Activated CD8-positive, alpha-beta memory T cell treated with anti-CD3 and anti-CD28 coated beads, Interleukin-2, amount 10 ng/mL, durations not matched to agents 7 days and 5 days (primary cell): ENCODE data around the gene FAM210B. TPM values are rescaled to one million over a fixed set of nuclear protein-coding genes. Genes with fewer than 3 reads are reported as not detected.
A peak's percentile ranks its signal among the peaks of the same experiment; 100 is the strongest.
"Not testable (repeated sequence)": the region's sequence is repeated elsewhere in the genome, so short reads cannot be mapped to it uniquely, and the experiment has no call there.

Experiments used
- ATAC-seq: fragments of 150-1000 bp; cut with Tn5 transposase; one replicate; pipeline ENCODE4 v1.10.0; 2021; ENCODE audit warnings: moderate library complexity
- CTCF ChIA-PET: fragments of 350-600 bp; sonication (Branson Sonifier 250); formaldehyde crosslinking; loops from one replicate; lab custom pipeline; 2021; ENCODE audit warnings: antibody characterized with exemption; lab: Charles Lee
- DNase-seq: peaks from one replicate; pipeline ENCODE4 v3.0.0-alpha.2; 2020
- H3K27ac Mint-ChIP-seq: one replicate; pipeline ENCODE4 v1.8.0; 2021; ENCODE audit warnings: mild to moderate bottlenecking, mixed read lengths
- H3K27me3 Mint-ChIP-seq: one replicate; pipeline ENCODE4 v1.8.0; 2021; ENCODE audit warnings: mixed read lengths
- H3K36me3 Mint-ChIP-seq: one replicate; pipeline ENCODE4 v1.8.0; 2021; ENCODE audit warnings: mild to moderate bottlenecking, mixed read lengths
- H3K4me1 Mint-ChIP-seq: one replicate; pipeline ENCODE4 v1.8.0; 2021; ENCODE audit warnings: mixed read lengths
- H3K4me3 Mint-ChIP-seq: one replicate; pipeline ENCODE4 v1.8.0; 2021; ENCODE audit warnings: mild to moderate bottlenecking, moderate library complexity, mixed read lengths
- H3K9me3 Mint-ChIP-seq: one replicate; pipeline ENCODE4 v1.8.0; 2022; ENCODE audit warnings: low read depth, mixed read lengths
- total RNA-seq, 2 experiments: library from RNA; stranded (reverse); gene quantifications; one replicate each; pipeline ENCODE4 v1.2.3, GENCODE V29; 2021

The FAM210B gene
- 1 to 10 TPM; 2.4 to 3.5 TPM for total RNA-seq

DNA sequence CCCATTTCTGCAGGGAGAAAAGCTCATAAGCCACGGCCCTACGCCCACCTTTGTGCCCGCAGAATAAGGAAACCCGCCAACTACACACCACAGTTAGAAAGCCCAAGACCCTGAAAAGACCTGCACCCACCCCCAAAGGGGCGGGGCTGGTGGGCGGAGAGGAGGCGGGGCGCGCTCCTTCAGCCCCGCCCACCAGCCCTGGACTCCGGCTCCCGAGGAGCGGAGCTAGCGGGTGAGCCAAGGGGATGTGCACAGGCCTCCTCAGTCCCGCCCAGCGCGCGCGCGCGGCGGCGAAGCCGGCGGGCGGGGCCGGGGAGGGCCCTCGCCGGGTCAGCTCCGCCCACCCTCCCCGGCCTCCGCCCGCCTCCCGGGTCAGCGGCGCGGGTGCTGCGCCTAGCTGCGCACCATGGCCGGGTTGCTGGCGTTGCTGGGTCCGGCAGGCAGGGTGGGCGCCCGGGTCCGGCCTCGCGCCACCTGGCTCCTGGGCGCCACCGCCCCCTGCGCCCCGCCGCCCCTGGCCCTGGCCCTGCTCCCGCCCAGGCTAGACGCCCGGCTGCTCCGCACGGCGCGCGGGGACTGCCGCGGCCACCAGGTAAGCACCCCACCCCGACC, at the start of gene FAM210B:
FAM210B (plus strand) TSS at position 375 of the 612 bp plus-strand sequence; CDS start at position 407, 32 bp downstream.
- ATAC-seq, result peak; percentile 100
- H3K27me3 Mint-ChIP-seq, result peaks cover 5% of the 10 kb centered on the region
- peak; percentile 86 for DNase-seq
- H3K27ac Mint-ChIP-seq, result no peak within 1 kb of the TSS
- no peaks in the 10 kb centered on the region for H3K36me3 Mint-ChIP-seq
- CTCF ChIA-PET, result interaction anchor here (0.7 to 1.2 kb wide), 4 partner anchors 9 to 157 kb away, joined by 3 to 6 read pairs (median 4); partner anchors contain the start of genes AURKA and CSTF1
- peak within 1 kb of the TSS; percentile 77 for H3K4me3 Mint-ChIP-seq
- no peaks in the 10 kb centered on the region for H3K9me3 Mint-ChIP-seq
- peaks cover 12% of the 10 kb centered on the region for H3K4me1 Mint-ChIP-seq

DNA sequence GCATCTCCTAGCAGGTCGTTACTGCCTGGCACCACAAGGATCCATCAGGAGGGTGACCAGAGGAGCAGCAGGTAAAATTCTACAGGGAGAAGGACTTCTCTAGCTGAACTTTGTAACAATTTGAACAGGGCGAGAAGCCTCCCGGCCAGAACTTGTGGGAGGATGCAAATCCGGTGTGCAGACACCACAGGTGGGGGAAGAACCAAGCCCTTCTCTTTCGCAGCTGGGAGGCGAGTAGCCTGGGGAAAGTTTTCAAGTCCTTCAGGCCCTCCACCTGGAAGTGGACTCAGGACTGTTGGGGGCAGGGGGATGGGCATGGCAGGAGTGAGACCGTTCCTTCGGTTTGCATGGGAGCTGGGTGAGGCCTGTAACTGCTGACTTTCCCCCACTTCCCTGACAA, 42.7 kb upstream of the FAM210B start:
- Mint-ChIP-seq H3K4me1 (peaks cover 12% of the 10 kb centered on the region), H3K36me3 (no peaks in the 10 kb centered on the region), H3K9me3 (no peaks in the 10 kb centered on the region), H3K27me3 (peaks cover 26% of the 10 kb centered on the region), H3K27ac (no peak overlapping the region), H3K4me3 (no peak overlapping the region)
- ATAC-seq, result no peak
- DNase-seq, result no peak
- CTCF ChIA-PET, result no interaction called here

DNA sequence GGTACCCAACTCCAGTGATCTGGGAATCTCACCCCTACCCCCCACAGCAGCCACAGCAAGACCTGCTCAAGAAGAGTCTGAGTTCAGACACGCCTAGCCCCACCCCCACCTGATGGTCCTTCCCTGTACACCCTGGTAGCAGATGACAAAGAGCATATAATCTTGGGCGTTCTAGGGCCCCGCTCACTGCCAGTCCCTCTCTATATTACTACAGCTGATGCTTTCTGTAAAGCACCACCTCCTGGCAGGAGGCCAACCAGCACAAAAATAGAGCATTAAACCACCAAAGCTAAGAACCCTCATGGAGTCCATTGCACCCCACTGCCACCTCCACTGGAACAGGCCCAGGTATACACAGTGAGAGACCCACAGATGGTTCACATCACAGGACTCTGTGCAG, 42.3 kb upstream of the FAM210B start:
- no peak overlapping the region for H3K27ac Mint-ChIP-seq
- H3K9me3 Mint-ChIP-seq, result no peaks in the 10 kb centered on the region
- CTCF ChIA-PET, result no interaction called here
- H3K4me1 Mint-ChIP-seq, result peaks cover 12% of the 10 kb centered on the region
- DNase-seq (no peak), ATAC-seq (no peak)
- peaks cover 26% of the 10 kb centered on the region for H3K27me3 Mint-ChIP-seq
- H3K4me3 Mint-ChIP-seq, result no peak overlapping the region
- no peaks in the 10 kb centered on the region for H3K36me3 Mint-ChIP-seq

DNA sequence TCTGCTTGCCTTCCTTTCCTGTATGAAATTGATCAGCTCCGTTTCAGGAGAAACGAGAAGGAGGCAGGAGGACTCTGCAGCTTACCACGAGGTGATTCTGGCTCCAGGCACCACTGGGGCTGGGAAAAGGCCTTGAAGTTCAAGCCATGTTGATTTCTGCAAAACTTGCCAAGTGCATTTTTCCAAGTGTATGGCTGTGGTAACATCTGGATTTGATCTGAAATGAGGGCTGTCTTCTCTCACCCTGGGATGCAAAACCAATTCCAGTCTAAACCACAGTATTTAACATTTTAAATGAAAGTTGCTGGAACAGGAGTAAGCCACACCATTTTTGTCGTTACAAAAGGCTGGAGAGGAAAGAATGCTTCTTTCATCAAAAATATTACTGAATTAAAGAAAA, 36.1 kb upstream of the FAM210B start:
- Mint-ChIP-seq H3K4me3 (no peak overlapping the region), H3K9me3 (no peaks in the 10 kb centered on the region), H3K36me3 (no peaks in the 10 kb centered on the region), H3K27ac (no peak overlapping the region), H3K4me1 (peaks cover 12% of the 10 kb centered on the region), H3K27me3 (peaks cover 20% of the 10 kb centered on the region)
- ATAC-seq, result no peak
- CTCF ChIA-PET, result no interaction called here
- DNase-seq, result no peak

GRCh38 chr20:56323206-56323605, 35.6 kb upstream of the FAM210B start:
- ATAC-seq, result no peak
- Mint-ChIP-seq H3K4me3 (no peak overlapping the region), H3K9me3 (no peaks in the 10 kb centered on the region), H3K27ac (no peak overlapping the region), H3K36me3 (no peaks in the 10 kb centered on the region), H3K27me3 (peaks cover 18% of the 10 kb centered on the region), H3K4me1 (peaks cover 12% of the 10 kb centered on the region)
- CTCF ChIA-PET, result no interaction called here
- DNase-seq, result no peak

DNA sequence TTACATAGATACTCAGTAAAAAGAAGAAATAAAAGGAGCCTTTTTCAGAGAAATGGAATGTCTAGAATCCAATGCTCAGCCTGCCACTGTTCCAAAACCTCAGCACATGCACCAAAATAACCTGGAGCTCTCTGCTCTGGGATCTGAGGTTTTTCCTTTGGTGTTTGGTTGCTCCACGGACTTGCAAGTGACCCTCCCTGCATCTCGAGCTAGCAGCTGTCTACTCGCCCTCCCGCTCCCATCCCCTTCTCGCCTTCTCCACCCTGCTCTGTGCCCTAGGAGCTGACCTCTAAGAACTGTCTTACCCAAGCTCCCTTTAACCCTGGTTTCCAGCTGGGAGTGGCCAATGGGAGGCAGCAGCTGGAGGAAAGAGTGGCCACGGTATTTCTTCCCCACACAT, 35.1 kb upstream of the FAM210B start:
- Mint-ChIP-seq H3K9me3 (no peaks in the 10 kb centered on the region), H3K36me3 (no peaks in the 10 kb centered on the region), H3K27me3 (peaks cover 18% of the 10 kb centered on the region), H3K4me3 (no peak overlapping the region), H3K4me1 (peaks cover 10% of the 10 kb centered on the region), H3K27ac (no peak overlapping the region)
- CTCF ChIA-PET, result no interaction called here
- ATAC-seq (no peak), DNase-seq (no peak)

DNA sequence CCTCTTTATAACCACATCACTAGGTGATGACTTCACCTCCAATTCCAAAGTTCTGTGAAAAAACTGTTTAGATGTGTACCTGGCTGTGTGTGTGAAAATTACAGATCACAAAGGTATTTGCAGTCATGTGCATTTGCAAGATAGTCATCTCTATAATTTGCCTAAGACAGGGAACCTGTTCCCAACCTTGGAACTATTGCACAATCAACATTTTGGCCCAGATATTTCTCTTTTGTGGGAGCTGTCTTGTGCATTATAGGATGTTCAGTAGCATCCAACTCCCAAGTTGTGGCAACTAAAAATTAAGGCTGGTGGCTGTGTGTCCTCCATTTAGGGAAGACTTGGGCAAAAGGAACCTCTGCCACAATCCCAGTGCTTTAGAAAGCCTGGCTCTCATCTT, 34.0 kb upstream of the FAM210B start:
- ATAC-seq (no peak), DNase-seq (no peak)
- CTCF ChIA-PET, result no interaction called here
- Mint-ChIP-seq H3K36me3 (no peaks in the 10 kb centered on the region), H3K4me1 (no peaks in the 10 kb centered on the region), H3K27ac (no peak overlapping the region), H3K27me3 (peaks cover 14% of the 10 kb centered on the region), H3K9me3 (no peaks in the 10 kb centered on the region), H3K4me3 (no peak overlapping the region)

DNA sequence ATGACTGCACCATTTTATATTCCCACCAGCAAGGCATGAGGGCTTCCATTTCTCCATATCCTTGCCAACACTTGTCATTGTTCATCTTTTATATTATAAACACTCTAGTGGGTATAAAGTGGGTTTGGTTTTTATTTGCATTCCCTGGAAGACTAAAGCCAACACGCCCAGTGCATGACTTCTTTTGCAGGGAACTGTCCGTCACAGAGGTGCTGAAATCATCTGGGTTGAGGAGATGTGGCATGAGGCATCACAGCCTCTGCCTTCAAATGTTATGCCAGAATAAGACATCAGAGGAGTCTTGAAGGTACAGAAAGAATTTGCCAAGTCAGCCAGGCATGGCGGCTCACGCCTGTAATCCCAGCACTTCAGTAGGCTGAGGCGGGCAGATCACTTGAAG, 29.9 kb upstream of the FAM210B start:
- DNase-seq, result no peak

DNA sequence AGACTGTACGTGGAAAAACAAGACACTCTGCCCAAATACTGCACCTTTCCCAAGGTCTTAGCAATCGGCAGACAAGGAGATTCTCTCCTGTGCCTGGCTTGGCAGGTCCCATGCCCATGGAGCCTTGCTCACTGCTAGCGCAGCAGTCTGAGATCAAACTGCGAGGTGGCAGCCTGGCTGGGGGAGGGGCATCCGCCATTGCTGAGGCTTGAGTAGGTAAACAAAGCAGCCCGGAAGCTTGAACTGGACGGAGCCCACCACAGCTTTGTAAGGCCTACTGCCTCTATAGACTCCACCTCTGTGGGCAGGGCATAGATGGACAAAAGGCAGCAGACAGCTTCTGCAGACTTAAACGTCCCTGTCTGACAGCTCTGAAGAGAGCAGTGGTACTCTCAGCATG, 22.1 kb upstream of the FAM210B start:
- H3K27me3 Mint-ChIP-seq, result peaks cover 24% of the 10 kb centered on the region
- CTCF ChIA-PET, H3K4me3 Mint-ChIP-seq, H3K27ac Mint-ChIP-seq, H3K9me3 Mint-ChIP-seq, DNase-seq, ATAC-seq, H3K36me3 Mint-ChIP-seq, H3K4me1 Mint-ChIP-seq: not testable (repeated sequence)

More for the DNA sequence above, 29.9 kb upstream of the FAM210B start:
- no peak overlapping the region for H3K4me3 Mint-ChIP-seq
- H3K9me3 Mint-ChIP-seq, result no peaks in the 10 kb centered on the region
- no peaks in the 10 kb centered on the region for H3K36me3 Mint-ChIP-seq
- no peak for ATAC-seq
- H3K27me3 Mint-ChIP-seq, result peaks cover 10% of the 10 kb centered on the region
- H3K27ac Mint-ChIP-seq, result no peak overlapping the region
- H3K4me1 Mint-ChIP-seq, result no peaks in the 10 kb centered on the region
- CTCF ChIA-PET, result no interaction called here

DNA sequence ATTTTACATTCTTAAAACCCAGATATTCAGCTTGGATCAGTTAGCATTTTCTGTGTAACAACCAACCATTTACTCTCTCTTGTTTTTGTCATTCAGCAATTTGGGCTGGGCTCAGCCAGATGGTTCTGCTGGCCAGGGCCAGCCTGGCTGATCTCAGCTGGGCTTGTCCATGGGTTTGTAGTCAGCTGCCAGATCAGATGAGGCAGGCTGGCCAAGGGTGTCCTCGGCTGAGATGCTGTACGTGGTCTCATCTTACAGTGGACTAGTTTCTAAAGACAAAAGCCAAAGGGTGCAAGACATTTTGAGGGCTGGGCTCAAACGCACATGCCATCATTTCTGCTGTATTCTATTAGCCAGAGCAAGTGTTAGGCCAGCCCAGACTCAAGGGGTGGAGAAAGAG, 16.0 kb upstream of the FAM210B start:
- Mint-ChIP-seq H3K27ac (no peak overlapping the region), H3K27me3 (peaks cover 57% of the 10 kb centered on the region), H3K4me1 (peaks cover 2% of the 10 kb centered on the region), H3K9me3 (no peaks in the 10 kb centered on the region), H3K36me3 (no peaks in the 10 kb centered on the region), H3K4me3 (no peak overlapping the region)
- no peak for DNase-seq
- CTCF ChIA-PET, result interaction anchor here (1.3 to 3.2 kb wide), 2 partner anchors 94 to 173 kb away, joined by 4 to 13 read pairs; partner anchors contain the start of gene MC3R
- no peak for ATAC-seq

DNA sequence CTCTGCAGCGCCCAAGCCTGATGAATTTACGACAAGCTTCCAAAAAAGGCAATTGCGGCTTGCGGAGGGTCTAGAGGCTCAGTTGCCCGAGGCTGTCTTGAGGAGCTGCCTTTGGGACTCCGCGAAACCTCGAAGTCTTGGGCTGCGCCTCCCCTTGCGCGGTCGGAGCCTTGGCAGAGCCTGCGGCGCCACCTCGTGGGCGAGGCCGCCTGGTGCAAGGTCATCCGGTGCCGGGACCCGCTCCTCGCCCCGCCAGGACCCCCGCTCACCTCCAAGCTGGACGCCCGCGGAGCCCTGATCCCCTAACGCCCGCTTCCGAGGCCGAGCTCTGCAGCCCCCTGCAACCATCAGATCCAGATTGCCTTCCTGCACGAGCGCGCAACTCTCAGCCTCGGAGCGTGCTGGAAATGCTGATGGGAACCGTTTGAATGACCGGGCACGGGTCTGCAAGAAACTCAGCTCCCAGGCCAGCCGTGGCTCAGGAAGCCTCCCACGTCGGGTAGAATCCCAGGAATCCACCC, 14.9 kb upstream of the FAM210B start:
- no peaks in the 10 kb centered on the region for H3K36me3 Mint-ChIP-seq
- DNase-seq (peak; percentile 55), ATAC-seq (peak; percentile 76)
- no peak overlapping the region for H3K4me3 Mint-ChIP-seq
- no peak overlapping the region for H3K27ac Mint-ChIP-seq
- H3K27me3 Mint-ChIP-seq, result peaks cover 67% of the 10 kb centered on the region
- CTCF ChIA-PET, result interaction anchor here (1.1 to 3.2 kb wide), 5 partner anchors 84 to 172 kb away, joined by 3 to 13 read pairs (median 4); partner anchors contain the start of gene MC3R
- H3K9me3 Mint-ChIP-seq, result no peaks in the 10 kb centered on the region
- peaks cover 2% of the 10 kb centered on the region for H3K4me1 Mint-ChIP-seq

DNA sequence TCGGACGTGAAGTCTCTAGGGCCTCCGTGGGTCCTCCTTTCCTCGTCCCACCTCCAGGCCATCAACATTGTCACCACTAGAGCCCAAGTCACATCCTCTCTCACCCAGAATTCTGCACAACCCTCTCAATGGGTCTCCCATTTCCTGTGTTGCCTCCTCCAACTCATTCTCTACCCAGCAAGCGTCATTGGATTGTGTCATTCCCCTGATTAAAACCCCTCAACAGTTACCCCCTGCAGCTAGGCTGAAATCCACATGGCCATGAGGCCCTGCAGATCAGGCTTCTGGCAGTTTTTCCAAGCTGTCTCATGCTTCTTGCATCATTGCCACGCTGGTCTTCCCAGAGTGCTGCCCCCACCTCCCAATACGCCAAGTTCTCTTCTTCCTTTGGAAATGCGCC, 12.9 kb upstream of the FAM210B start:
- Mint-ChIP-seq H3K4me3 (no peak overlapping the region), H3K27ac (no peak overlapping the region), H3K4me1 (peaks cover 2% of the 10 kb centered on the region), H3K27me3 (peaks cover 55% of the 10 kb centered on the region), H3K36me3 (no peaks in the 10 kb centered on the region), H3K9me3 (no peaks in the 10 kb centered on the region)
- CTCF ChIA-PET, result no interaction called here
- no peak for ATAC-seq
- no peak for DNase-seq

GRCh38 chr20:56347628-56348304, 11.0 kb upstream of the FAM210B start:
- Mint-ChIP-seq H3K4me3 (no peak overlapping the region), H3K27ac (no peak overlapping the region), H3K9me3 (no peaks in the 10 kb centered on the region), H3K27me3 (peaks cover 44% of the 10 kb centered on the region), H3K36me3 (no peaks in the 10 kb centered on the region), H3K4me1 (peaks cover 2% of the 10 kb centered on the region)
- DNase-seq (no peak), ATAC-seq (no peak)
- CTCF ChIA-PET, result no interaction called here

DNA sequence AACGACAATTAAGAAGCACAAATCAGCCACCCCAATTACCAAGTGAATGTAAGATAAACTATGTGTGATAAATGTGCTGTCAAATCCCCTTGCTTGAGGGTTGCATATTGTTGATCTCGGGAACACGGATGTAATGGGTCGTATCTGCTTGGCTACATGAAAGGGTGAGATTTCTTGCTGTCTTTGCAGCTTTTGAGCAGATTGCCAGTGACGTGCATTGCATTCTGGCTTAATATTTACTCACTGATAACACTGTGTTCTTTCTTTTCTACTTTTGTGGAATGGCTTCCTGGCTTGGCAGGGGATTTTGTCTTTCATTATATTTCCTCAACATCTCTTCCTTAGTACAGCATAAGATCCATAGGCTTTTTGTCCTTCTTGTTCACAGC, 10.5 kb upstream of the FAM210B start:
- DNase-seq (no peak), ATAC-seq (no peak)
- CTCF ChIA-PET, result no interaction called here
- H3K36me3 Mint-ChIP-seq, result no peaks in the 10 kb centered on the region
- H3K4me3 Mint-ChIP-seq, result no peak overlapping the region
- peaks cover 2% of the 10 kb centered on the region for H3K4me1 Mint-ChIP-seq
- peaks cover 40% of the 10 kb centered on the region for H3K27me3 Mint-ChIP-seq
- H3K27ac Mint-ChIP-seq, result no peak overlapping the region
- no peaks in the 10 kb centered on the region for H3K9me3 Mint-ChIP-seq
